Heart right ventricle (tissue), 16 donors: ENCODE measurements around the gene UBE2L3. TPM values are rescaled to one million over a fixed set of nuclear protein-coding genes. Genes with fewer than 3 reads are reported as not detected.
A peak's percentile ranks its signal among the peaks of the same experiment; 100 is the strongest.

ENCODE experiments used
- ATAC-seq, 8 donors: fragments of 200-7000 bp; cut with Tn5 transposase; one replicate each; pipeline ENCODE4 v1.9.1; 2020; ENCODE audit warnings: mild to moderate bottlenecking in 8 of 8, moderate library complexity in 8 of 8, moderate number of reproducible peaks in 1 of 8
- DNase-seq, 2 donors: peaks; one replicate each; pipeline ENCODE4 v3.0.0-alpha.2; 2020
- H3K27ac ChIP-seq, 10 donors: fragments of 200-600 bp; sonication (generic) in 2 of 10; one replicate each; pipeline versions ENCODE4 v1.5.0 to v1.8.0; 2020 to 2022; ENCODE audit warnings: mild to moderate bottlenecking in 3 of 10
- H3K27me3 ChIP-seq, 7 donors: fragments of 200-600 bp; one replicate each; pipeline ENCODE4 v1.8.0; 2021 to 2022; ENCODE audit warnings: mild to moderate bottlenecking in 2 of 7
- H3K36me3 ChIP-seq, 9 donors: fragments of 200-600 bp; sonication (generic) in 1 of 9; one replicate each; pipeline versions ENCODE4 v1.5.0 to v1.8.0; 2020 to 2022; ENCODE audit warnings: mild to moderate bottlenecking in 2 of 9
- H3K4me1 ChIP-seq, 9 donors: fragments of 200-600 bp; sonication (generic) in 1 of 9; one replicate each; pipeline versions ENCODE4 v1.5.0 to v1.8.0; 2020 to 2022; ENCODE audit warnings: mild to moderate bottlenecking in 4 of 9
- H3K4me3 ChIP-seq, 10 donors: fragments of 200-600 bp; sonication (generic) in 2 of 10; one replicate each; pipeline versions ENCODE4 v1.5.0 to v1.8.0; 2020 to 2022; ENCODE audit warnings: mild to moderate bottlenecking in 7 of 10, moderate library complexity in 2 of 10
- H3K9me3 ChIP-seq, 11 donors: fragments of 200-600 bp in 10 of 11; sonication (generic) in 2 of 11; one replicate each; pipeline versions ENCODE4 v1.5.0 to v1.8.0; 2013 to 2022; ENCODE audit warnings: mild to moderate bottlenecking in 2 of 11, control low read depth in 1 of 11, moderate library complexity in 1 of 11
- CTCF ChIP-seq, 9 donors: fragments of 200-600 bp; sonication (generic) in 2 of 9; IDR thresholded peaks; one replicate each; pipeline versions ENCODE4 v1.5.0 to v1.8.0; 2021 to 2022; ENCODE audit warnings: antibody characterized with exemption in 9 of 9, mild to moderate bottlenecking in 5 of 9, moderate library complexity in 1 of 9
- WGBS, 2 donors: extraction: QIAGEN DNeasy Blood & Tissue Kit; methylation state at CpG; one replicate each; pipeline ENCODE4 v1.1.7; 2013; ENCODE audit warnings: inconsistent platforms in 1 of 2; 5-methylcytosine and 5-hydroxymethylcytosine counted together
- intact Hi-C, 10 donors: fragments of 100-400 bp; cut with DNase I; formaldehyde crosslinking; loops; one replicate each; pipeline versions ENCODE4 v1.11.1 to v1.14.2; 2022
- polyA plus RNA-seq, 2 donors: library from polyadenylated mRNA; stranded (reverse); fragments of 200-250 nt; gene quantifications; one replicate each; pipeline ENCODE4 v1.2.3, GENCODE V29; 2013
- total RNA-seq, 10 donors: library from RNA; stranded (reverse); fragmentation: NEBNext Ultra II Directional in 3 of 10; extraction: Animal tissue kit (Norgen Biotek cat#: 25700) in 3 of 10; gene quantifications; one replicate each; pipeline versions ENCODE4 v1.2.1 to v1.2.4, GENCODE V29; 2021 to 2023
- donor health status: Arrhythmogenic right ventricular cardiomyopathy.
- donor health status: ischemic (EF 13 %, LVEDD 7.1; RV severe dilation, severe dysfunction).
- donor health status: healthy with polysubstance abuse.
- donor health status: DM: no; HTN: yes; CAD: no.
- donor health status: DM: no; HTN: no; CAD: no.
- donor health status: ischemic (EF 25% LVEDD 6.9; RV normal size, moderate dysfunction).
- donor health status: ischemic (EF 25% LVEDD 5.7; RV mildly dilated, moderate dysfunction).
- donor health status: healthy.
- donor health status: DM: yes; HTN: yes; CAD: no.
- donor health status: Ischemic cardiomyopathy.
- donor health status: ischemic (EF 35%, LVEDD 5.7; RV mildly dilated, moderate dysfunction).
- donor health status: nonischemic (EF 11% LVEDD 7.7; RV severe dilation, severe dysfunction).
- donor health status: DM: yes; HTN: yes; CAD: no.
- donor health status: PGD.
- donor health status: ischemic (EF 29% LVEDD 5.4; RV normal size, mild dysfunction).
- donor health status: nonischemic (EF 23%, LVEDD 6.1; RV moderate dilation, normal function).

UBE2L3 gene
- total and polyA plus RNA-seq, 12 donors, result 43.1 to 63.6 (median 50.1) TPM

GRCh38 chr22:21582801-21583740, 15.6 kb downstream of the UBE2L3 start:
- DNase-seq, result no peak
- ATAC-seq, result peak in 1 of 8 donors; percentile 30
- Histone ChIP-seq H3K9me3 (no peaks in the 10 kb centered on the region), H3K27me3 (no peaks in the 10 kb centered on the region), H3K4me1 (peaks cover 2 to 60% (median 48%) of the 10 kb centered on the region in 9 donors), H3K27ac (no peak overlapping the region), H3K4me3 (no peak overlapping the region), H3K36me3 (peaks cover 0 to 15% (median 0%) of the 10 kb centered on the region in 9 donors)
- intact Hi-C loops, result loop anchor here in 1 of 10 donors (5.0 kb wide), 1 partner anchor 44 kb away; no protein-coding TSS in a partner anchor
- WGBS, 2 donors, result 64 to 72% methylated on average over 10 of the region's 10 CpGs
- no peak for TF ChIP-seq CTCF (IDR thresholded peaks at IDR 0.05)

- H3K4me1 ChIP-seq, result peaks cover 0 to 62% (median 42%) of the 10 kb centered on the region in 9 donors
- ATAC-seq (no peak), DNase-seq (no peak)
- intact Hi-C loops, result loop anchor here in 1 of 10 donors (5.0 kb wide), 1 partner anchor 42 kb away; no protein-coding TSS in a partner anchor
- no peak for TF ChIP-seq CTCF (IDR thresholded peaks at IDR 0.05)
- no peak overlapping the region for H3K27ac ChIP-seq
- H3K4me3 ChIP-seq, result no peak overlapping the region
- WGBS, 2 donors, result 89 to 90% methylated on average over 2 of the region's 2 CpGs
- H3K9me3 ChIP-seq, result no peaks in the 10 kb centered on the region
- no peaks in the 10 kb centered on the region for H3K27me3 ChIP-seq
- peaks cover 0 to 15% (median 0%) of the 10 kb centered on the region in 9 donors for H3K36me3 ChIP-seq
These were observed 17.9 kb downstream of the UBE2L3 start for GRCh38 chr22:21585389-21585788.

- no peak for ATAC-seq
- Histone ChIP-seq H3K36me3 (peaks cover 0 to 30% (median 3%) of the 10 kb centered on the region in 9 donors), H3K27me3 (no peaks in the 10 kb centered on the region), H3K9me3 (no peaks in the 10 kb centered on the region), H3K4me1 (peaks cover 10 to 71% (median 53%) of the 10 kb centered on the region in 9 donors), H3K4me3 (no peak overlapping the region), H3K27ac (peak overlapping the region in 1 of 10 donors; percentile 21)
- intact Hi-C loops, result loop anchor here in 1 of 10 donors (5.0 kb wide), 1 partner anchor 39 kb away; no protein-coding TSS in a partner anchor
- TF ChIP-seq CTCF (IDR thresholded peaks at IDR 0.05), result no peak
- no peak for DNase-seq
- 74 to 79% methylated on average over 4 of the region's 4 CpGs for WGBS, 2 donors
These were observed 20.5 kb downstream of the UBE2L3 start for GRCh38 chr22:21587803-21588611.

- ATAC-seq (no peak), DNase-seq (no peak)
- 88 to 90% methylated on average over 8 of the region's 8 CpGs for WGBS, 2 donors
- Histone ChIP-seq H3K4me1 (peaks cover 13 to 82% (median 63%) of the 10 kb centered on the region in 9 donors), H3K27ac (no peak overlapping the region), H3K27me3 (no peaks in the 10 kb centered on the region), H3K36me3 (peaks cover 0 to 40% (median 17%) of the 10 kb centered on the region in 9 donors), H3K9me3 (no peaks in the 10 kb centered on the region), H3K4me3 (no peak overlapping the region)
- TF ChIP-seq CTCF (IDR thresholded peaks at IDR 0.05), result no peak
- intact Hi-C loops, result loop anchor here in 1 of 10 donors (5.0 kb wide), 1 partner anchor 38 kb away; no protein-coding TSS in a partner anchor
These were observed 21.9 kb downstream of the UBE2L3 start for GRCh38 chr22:21589396-21589795.
